GM21717 (cell line): ENCODE data around the gene XYLT2.
"Not testable (repeated sequence)": the region's sequence is repeated elsewhere in the genome, so short reads cannot be mapped to it uniquely, and the experiment has no call there.

ENCODE experiments used
- ATAC-seq: cut with Tn5 transposase; IDR thresholded peaks from one replicate; pipeline ENCODE4 v1.9.1; 2021; ENCODE audit warnings: mild to moderate bottlenecking, moderate library complexity; ENCODE audit not compliant: unreplicated experiment

XYLT2 gene

DNA sequence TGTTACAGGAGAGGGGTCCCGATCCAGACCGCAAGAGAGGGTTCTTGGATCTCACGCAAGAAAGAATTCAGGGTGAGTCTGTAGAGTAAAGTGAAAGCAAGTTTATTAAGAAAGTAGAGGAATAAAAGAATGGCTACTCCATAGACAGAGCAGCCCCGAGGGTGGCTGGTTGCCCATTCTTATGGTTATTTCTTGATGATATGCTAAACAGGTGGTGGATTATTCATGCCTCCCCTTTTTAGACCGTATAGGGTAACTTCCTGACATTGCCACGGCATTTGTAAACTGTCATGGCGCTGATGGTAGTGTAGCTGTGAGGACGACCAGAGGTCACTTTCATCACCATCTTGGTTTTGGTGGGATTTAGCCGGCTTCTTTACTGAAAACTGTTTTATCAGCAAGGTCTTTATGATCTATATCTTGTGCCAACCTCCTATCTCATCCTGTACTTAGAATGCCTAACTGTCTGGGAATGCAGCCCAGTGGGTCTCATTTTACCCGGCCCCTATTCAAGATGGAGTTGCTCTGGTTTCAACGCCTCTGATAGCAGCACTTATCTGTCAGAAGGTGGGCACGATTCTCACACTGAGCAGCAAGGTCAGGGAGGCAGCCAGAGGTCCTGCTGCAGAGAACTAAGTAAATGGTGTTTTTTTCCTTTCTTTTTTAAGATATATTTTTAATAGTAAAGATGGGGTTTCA is 26.5 kb upstream of the XYLT2 start:
- ATAC-seq: no peak

- no peak for ATAC-seq
Observed at GRCh38 chr17:50322271-50322670, 23.7 kb upstream of the XYLT2 start.

GRCh38 chr17:50323060-50323459 is 22.9 kb upstream of the XYLT2 start:
- ATAC-seq: no peak

DNA sequence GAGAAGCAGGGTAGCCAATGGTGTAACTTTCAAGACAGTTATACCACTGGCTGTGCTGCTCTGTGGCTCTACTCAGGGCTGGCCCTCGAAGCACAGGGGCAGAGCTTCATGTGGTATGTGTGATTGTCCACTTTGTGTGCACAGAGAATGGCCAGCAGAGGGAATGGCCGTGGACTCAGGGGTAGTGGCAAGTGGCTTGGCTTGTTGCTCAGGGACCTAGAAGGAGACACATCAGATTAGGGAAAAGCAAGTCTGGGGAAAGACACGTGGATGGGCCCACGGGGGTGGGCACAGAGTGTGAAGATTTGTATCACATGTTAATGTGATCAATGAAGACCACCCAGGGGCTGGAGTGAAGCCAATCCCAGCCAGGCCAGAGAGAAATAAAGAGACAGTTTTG is 20.0 kb upstream of the XYLT2 start:
- ATAC-seq: no peak

DNA sequence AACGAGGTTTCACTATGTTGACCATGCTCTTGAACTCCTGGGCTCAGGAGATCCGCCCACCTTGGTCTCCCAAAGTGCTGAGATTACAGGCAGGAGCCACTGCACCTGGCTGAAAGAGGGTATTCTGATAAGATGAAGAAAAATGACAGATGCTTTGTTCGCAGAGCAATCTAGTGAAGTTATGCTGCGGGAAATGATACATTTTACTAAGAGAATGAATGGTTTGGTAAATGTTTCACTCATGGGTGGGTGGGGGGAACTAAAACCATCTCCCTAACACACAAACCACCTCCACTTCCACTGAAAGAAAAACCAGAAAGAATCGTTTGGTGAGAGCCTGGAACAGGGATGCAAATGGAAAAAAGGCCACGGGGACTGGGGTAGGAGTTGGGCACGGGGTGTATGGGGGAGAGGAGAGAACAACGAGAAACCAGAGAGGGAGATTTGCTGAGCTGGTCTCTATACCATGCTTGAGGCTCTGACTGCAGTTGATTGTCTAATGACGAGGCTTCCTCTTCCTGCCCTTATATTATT is 19.0 kb upstream of the XYLT2 start:
- no peak for ATAC-seq

GRCh38 chr17:50328363-50329325 is 17.3 kb upstream of the XYLT2 start:
- ATAC-seq: no peak

GRCh38 chr17:50329716-50330115 is 16.2 kb upstream of the XYLT2 start:
- no peak for ATAC-seq

DNA sequence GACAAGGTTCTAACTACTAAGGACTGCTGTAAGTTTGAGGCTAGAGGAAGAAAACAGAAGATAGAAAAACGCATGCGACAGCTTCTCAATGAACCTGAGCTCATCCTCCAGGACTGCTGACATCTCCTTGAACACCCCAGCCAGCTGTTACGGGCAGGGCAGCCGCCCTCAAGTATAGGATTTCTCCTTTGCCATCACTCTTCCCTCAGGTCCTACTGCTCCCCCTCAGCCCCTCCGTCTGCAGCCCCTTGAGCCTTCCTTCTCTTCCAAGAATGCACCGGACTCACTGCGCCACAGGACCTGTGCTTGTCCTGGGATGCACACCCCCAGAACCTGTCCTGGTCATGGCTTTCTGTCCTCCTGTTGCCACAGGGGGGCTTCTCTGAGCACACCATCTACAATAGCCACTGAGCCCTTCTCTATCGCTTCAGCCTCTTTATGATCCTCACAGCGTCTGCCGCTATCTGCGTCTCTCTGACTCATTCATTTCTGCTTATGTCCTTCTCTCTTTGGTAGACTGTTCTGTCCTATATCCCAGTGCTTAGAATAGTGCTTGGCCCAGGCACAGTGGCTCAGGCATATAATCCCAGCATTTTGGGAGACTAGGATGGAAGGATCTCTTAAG is 15.7 kb upstream of the XYLT2 start:
- no peak for ATAC-seq

- ATAC-seq: no peak
Observed at GRCh38 chr17:50331085-50331791, 14.7 kb upstream of the XYLT2 start.

DNA sequence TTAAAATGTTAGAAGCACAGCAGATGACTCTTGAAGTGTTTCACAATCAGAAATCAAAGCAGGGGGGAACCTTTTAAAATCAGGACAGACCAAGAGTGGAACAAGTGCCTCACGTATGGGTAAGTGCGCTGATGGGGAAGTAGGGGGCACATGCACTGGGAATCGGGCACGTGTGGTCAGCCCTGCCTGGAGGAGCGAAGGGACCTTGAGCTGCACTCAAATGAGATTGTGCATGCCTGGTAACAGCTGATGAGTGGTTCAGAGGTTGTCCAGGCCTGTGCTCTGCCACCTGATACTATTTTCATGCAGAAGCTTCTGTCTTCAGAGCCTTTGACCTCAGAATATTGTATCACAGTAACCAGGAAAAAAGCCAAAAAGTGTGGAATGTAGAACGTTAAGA is 13.7 kb upstream of the XYLT2 start:
- no peak for ATAC-seq

DNA sequence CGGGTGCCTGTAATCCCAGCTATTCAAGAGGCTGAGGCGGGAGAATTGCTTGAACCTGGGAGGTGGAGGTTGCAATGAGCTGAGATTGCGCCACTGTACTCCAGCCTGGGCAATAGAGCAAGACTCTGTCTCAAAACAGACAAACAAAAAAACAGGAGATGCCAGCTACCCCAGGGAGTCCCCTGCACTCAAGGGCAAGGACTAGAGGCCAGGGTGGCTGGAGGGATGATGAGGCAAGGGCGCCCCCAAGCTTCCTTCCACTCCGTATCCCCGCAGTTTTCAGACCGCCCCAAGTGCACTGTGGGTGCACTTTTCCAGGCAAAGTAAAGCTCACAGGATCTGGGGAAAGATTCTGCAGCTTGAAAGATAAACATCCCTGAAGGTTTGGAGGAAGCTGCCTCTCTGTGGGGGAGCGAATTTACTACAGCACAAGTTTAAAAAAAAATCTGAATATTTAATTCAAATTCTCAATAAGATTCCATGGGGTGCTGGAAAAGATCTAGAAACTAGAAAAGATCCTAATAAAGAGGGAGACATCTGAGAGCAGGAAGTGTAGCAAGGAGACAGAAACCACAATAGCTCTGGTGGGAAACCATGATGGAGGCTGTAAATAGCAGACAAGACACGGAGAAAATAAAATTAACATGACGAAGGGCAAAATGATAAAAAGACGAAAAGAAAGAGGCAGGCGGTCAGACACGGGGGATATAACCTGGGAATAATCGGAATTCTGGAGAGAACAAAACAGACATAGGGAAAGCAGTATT is 12.5 kb upstream of the XYLT2 start:
- not testable (repeated sequence) for ATAC-seq

- no peak for ATAC-seq
Observed at GRCh38 chr17:50337956-50338355, 8.0 kb upstream of the XYLT2 start.

GRCh38 chr17:50338645-50339044 is 7.3 kb upstream of the XYLT2 start:
- ATAC-seq: no peak

- no peak for ATAC-seq
Observed at GRCh38 chr17:50339381-50339780, 6.5 kb upstream of the XYLT2 start.

GRCh38 chr17:50344731-50345365 is 1.1 kb upstream of the XYLT2 start:
- no peak for ATAC-seq

DNA sequence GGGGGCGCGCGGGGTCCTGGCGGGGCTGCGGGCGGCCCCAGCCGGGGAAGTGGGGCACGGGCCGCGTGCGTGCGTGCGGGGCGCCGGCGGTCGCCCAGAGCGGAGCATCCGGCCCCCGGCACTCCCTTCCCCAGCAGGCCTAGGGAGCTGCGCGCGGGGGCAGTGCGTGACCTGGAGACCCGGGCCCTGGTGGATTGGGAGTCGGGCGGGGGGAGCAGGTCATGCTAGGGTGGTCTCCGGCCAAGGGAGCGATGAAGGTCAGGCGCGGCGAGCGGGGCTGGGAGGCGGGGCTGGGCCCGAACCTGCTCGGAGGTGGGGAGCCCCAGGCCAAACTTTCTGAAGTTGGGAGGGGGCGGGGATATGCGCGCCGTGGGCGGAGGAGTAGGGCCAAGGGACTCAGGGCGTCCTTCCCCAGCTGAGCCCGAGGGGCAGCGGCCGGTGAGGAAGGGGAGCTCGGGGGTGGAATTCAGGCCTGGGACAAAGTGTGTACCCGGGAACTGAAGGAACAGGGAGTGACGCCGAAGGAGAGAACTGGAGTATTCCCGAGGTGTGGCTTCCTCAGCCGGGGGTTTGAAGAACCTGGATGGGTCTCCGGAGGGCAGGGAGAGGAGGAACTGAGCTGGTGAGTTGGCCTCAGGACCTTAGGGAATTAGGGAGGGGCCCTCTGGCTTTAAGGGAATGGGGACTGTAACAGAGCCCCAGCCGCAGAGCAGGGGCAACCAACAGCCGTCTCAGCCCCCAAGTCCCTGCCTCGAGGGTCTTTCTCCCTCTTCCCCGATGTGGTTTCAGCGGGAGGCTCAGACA is 589 bp downstream of the XYLT2 start:
- ATAC-seq: peak; percentile 39

DNA sequence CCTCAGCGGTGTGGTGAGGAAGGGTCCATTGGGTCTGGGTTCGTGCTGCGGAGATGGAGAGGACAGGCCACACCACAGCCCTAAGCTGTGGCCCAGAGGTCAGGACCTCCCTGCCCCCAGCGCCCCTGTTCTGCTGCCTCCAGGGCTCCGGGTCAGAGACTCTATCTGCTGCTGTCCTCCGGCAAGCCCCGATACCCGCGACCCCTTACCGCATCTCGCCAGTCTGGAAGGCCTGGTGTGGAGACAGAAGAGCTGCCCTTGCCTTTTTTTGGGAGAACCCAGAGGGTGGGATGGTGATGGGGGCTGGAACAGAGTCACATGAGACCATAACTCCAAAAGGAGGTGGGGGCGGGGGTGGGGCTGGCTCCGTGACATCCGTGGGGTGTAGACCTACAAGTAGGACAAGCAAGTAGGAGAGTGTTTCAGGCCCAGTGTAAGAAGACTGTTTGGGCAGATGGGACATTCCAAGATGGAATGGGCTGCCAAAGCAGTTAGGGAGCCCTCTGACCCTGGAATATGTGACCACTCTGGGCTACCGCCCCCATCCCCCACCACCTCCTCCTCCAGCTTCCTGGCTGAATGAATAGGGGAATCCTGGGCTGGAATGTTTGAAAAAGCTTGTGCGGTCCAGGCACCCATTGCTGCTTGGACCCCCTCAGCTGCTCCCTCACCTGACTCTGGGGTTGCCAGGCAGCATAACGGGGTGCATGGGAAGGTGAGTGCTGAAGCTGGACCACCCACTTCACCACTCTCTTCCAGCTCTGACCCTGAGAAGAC is 1.4 kb downstream of the XYLT2 start:
- no peak for ATAC-seq

GRCh38 chr17:50347894-50348291 is 2.0 kb downstream of the XYLT2 start:
- no peak for ATAC-seq
